ENCODE measurements around the gene CWF19L1.

GRCh38 chr10:100288196-100288595 lies 20.8 kb upstream of the CWF19L1 start:
- no peak for TF ChIP-seq POLR2A (IDR thresholded peaks at IDR 0.05)
- TF ChIP-seq CTCF (IDR thresholded peaks at IDR 0.05): no peak
- no peak for TF ChIP-seq POLR2AphosphoS5 (IDR thresholded peaks at IDR 0.05)
